Right lobe of liver (tissue), 6 donors: Measurements from ENCODE around the gene SLC20A1. TPM values are rescaled to one million over a fixed set of nuclear protein-coding genes. Genes with fewer than 3 reads are reported as not detected.

Source experiments
- ATAC-seq, 4 donors: fragments of 200-7000 bp; cut with Tn5 transposase; one replicate each; pipeline ENCODE4 v1.9.1; 2020; ENCODE audit warnings: mild to moderate bottlenecking in 4 of 4, moderate library complexity in 4 of 4
- DNase-seq, 3 donors: peaks; one replicate each; pipeline ENCODE4 v3.0.0-alpha.2; 2020
- H3K27ac ChIP-seq, 3 donors: fragments of 200-600 bp; one replicate each; pipeline ENCODE4 v1.8.0; 2022
- H3K27me3 ChIP-seq, 2 donors: fragments of 200-600 bp; one replicate each; pipeline ENCODE4 v1.8.0; 2022
- H3K36me3 ChIP-seq, 4 donors: fragments of 200-600 bp; sonication (generic) in 1 of 4; one replicate each; pipeline versions ENCODE4 v1.5.1 to v1.8.0; 2017 to 2022; ENCODE audit warnings: control low read depth in 1 of 4
- H3K4me1 ChIP-seq, 4 donors: fragments of 200-600 bp; sonication (generic) in 1 of 4; one replicate each; pipeline versions ENCODE4 v1.5.1 to v1.8.0; 2017 to 2022; ENCODE audit warnings: control low read depth in 1 of 4
- H3K4me3 ChIP-seq, 3 donors: fragments of 200-600 bp; one replicate each; pipeline ENCODE4 v1.8.0; 2022
- H3K9me3 ChIP-seq, 4 donors: fragments of 200-600 bp; sonication (generic) in 1 of 4; one replicate each; pipeline versions ENCODE4 v1.5.1 to v1.8.0; 2017 to 2022; ENCODE audit warnings: control low read depth in 1 of 4
- POLR2A ChIP-seq: fragments of 450-650 bp; IDR thresholded peaks from one replicate; pipeline ENCODE4 v1.6.1; 2017; ENCODE audit warnings: antibody characterized with exemption, mild to moderate bottlenecking
- WGBS: methylation state at CpG from one replicate; pipeline ENCODE4 v1.1.6; 2018; ENCODE audit warnings: low coverage, low lambda C conversion rate; ENCODE audit not compliant: insufficient coverage; ENCODE audit errors: missing lambda C conversion rate; 5-methylcytosine and 5-hydroxymethylcytosine counted together
- intact Hi-C, 2 donors: fragments of 100-400 bp; cut with DNase I; formaldehyde crosslinking; loops; one replicate each; pipeline versions ENCODE4 v1.11.2 to v1.14.1; 2022
- total RNA-seq, 6 experiments: library from RNA; depleted of rRNA in 2 of 6; stranded (reverse); fragments of >200 nt in 2 of 6; fragmentation: NEBNext Ultra II Directional in 3 of 6; extraction: Animal tissue kit (Norgen Biotek cat#: 25700) in 3 of 6; gene quantifications; one replicate each; pipeline versions ENCODE4 v1.1.0 to v1.2.4, GENCODE V29; 2016 to 2023
- TF ChIP-seq, protein P1 (sequence below), 4 donors: fragments of 200-600 bp in 3 of 4; fragments of 450-650 bp in 1 of 4; IDR thresholded peaks; one replicate each; pipeline versions ENCODE4 v1.5.1 to v1.8.0; 2016 to 2022; ENCODE audit warnings: antibody characterized with exemption in 4 of 4, mild to moderate bottlenecking in 2 of 4
- donor health status: DM: no; HTN: yes; CAD: no.
- donor health status: DM: no; HTN: no; CAD: no.
- donor health status: DM: no; HTN: no; CAD: no.
- donor health status: DM: no; HTN: yes; CAD: no.
- donor health status: DM: no; HTN: yes; CAD: no.

SLC20A1 gene
- total RNA-seq, 6 experiments from 2014 or later = 14.3 to 103 (median 26.8) TPM

DNA sequence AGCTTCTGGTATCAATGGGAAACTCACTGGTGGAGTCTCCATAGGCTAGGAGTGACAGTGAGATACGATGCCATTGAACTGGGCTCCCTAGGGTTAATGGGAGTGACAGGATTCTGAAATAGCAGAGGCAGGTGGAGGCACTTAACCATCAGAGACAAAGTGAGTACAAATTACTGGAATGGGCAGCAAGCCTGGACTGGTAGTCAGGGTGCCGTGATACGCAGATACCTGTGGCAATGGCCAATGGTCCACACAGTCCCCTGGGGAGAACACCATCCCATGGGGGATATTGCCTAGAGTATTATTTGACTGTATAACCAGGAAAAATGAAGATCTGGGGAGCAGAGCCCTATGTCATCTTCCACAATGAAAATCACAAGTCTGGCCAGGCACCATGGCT is 44.0 kb upstream of the SLC20A1 start:
- Histone ChIP-seq H3K9me3 (no peaks in the 10 kb centered on the region), H3K27ac (no peak overlapping the region), H3K4me3 (no peak overlapping the region), H3K27me3 (no peaks in the 10 kb centered on the region), H3K36me3 (no peaks in the 10 kb centered on the region), H3K4me1 (peaks cover 0 to 17% (median 4%) of the 10 kb centered on the region in 4 donors)
- intact Hi-C loops = no loop called here
- TF ChIP-seq, protein P1, sequence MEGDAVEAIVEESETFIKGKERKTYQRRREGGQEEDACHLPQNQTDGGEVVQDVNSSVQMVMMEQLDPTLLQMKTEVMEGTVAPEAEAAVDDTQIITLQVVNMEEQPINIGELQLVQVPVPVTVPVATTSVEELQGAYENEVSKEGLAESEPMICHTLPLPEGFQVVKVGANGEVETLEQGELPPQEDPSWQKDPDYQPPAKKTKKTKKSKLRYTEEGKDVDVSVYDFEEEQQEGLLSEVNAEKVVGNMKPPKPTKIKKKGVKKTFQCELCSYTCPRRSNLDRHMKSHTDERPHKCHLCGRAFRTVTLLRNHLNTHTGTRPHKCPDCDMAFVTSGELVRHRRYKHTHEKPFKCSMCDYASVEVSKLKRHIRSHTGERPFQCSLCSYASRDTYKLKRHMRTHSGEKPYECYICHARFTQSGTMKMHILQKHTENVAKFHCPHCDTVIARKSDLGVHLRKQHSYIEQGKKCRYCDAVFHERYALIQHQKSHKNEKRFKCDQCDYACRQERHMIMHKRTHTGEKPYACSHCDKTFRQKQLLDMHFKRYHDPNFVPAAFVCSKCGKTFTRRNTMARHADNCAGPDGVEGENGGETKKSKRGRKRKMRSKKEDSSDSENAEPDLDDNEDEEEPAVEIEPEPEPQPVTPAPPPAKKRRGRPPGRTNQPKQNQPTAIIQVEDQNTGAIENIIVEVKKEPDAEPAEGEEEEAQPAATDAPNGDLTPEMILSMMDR (IDR thresholded peaks at IDR 0.05) = no peak
- no peak for TF ChIP-seq POLR2A
- ATAC-seq (no peak), DNase-seq (no peak)
- 92% methylated on average over 1 of the region's 3 CpGs for WGBS

DNA sequence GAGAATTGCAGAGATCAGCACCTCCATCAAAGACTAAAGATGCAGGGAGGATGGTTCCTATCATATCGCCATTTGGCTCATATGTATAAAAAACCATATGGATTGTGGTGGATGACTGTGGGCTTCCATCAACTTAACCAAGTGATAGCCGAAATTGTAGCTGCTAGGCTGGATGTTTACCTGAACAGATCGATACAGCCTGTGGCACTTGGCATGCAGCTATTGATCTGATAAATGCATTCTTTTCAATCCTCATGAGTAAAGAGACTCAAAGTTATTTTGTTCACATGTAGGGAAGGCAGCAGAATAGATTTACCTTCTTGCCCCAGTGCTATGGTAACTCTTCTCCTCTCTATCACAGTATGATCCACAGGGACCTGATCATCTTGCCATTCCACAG is 42.8 kb upstream of the SLC20A1 start:
- Histone ChIP-seq H3K4me3 (no peak overlapping the region), H3K27ac (no peak overlapping the region), H3K27me3 (no peaks in the 10 kb centered on the region), H3K4me1 (peaks cover 0 to 22% (median 4%) of the 10 kb centered on the region in 4 donors), H3K36me3 (no peaks in the 10 kb centered on the region), H3K9me3 (no peaks in the 10 kb centered on the region)
- WGBS = 66% methylated on average over 3 of the region's 3 CpGs
- no peak for TF ChIP-seq POLR2A
- TF ChIP-seq, protein P1 (IDR thresholded peaks at IDR 0.05) = no peak
- intact Hi-C loops = no loop called here
- DNase-seq (peak in 1 of 3 donors; percentile 14), ATAC-seq (peak; percentile 9 to 44 (median 18))

GRCh38 chr2:112603731-112604130 is 42.0 kb upstream of the SLC20A1 start:
- Histone ChIP-seq H3K4me3 (no peak overlapping the region), H3K9me3 (no peaks in the 10 kb centered on the region), H3K4me1 (peaks cover 0 to 23% (median 4%) of the 10 kb centered on the region in 4 donors), H3K27ac (no peak overlapping the region), H3K27me3 (no peaks in the 10 kb centered on the region), H3K36me3 (no peaks in the 10 kb centered on the region)
- WGBS = 61% methylated on average over 2 of the region's 2 CpGs
- intact Hi-C loops = no loop called here
- no peak for ATAC-seq
- peak in 1 of 3 donors; percentile 11 for DNase-seq
- no peak for TF ChIP-seq POLR2A
- TF ChIP-seq, protein P1 (IDR thresholded peaks at IDR 0.05) = no peak

DNA sequence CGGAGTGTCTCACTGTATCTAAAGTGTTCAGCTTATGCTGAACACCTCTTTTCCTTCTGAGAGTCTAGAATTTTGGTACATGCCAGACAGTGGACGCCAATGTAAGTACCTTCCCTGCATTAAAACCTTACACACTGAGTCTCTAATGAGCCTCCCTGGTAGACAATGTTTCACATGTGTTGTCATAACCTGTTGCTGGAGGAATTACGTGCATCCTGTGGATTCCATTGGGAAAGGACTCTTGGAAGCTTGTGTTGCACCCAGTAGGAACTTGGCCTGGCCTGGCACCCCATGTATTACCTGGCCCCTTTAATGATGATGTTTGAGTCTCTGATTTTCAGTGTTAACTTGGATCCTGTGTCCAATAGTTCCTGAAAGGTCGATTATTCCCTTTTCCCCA is 40.8 kb upstream of the SLC20A1 start:
- Histone ChIP-seq H3K27ac (no peak overlapping the region), H3K36me3 (no peaks in the 10 kb centered on the region), H3K9me3 (no peaks in the 10 kb centered on the region), H3K27me3 (no peaks in the 10 kb centered on the region), H3K4me3 (no peak overlapping the region), H3K4me1 (peaks cover 0 to 23% (median 4%) of the 10 kb centered on the region in 4 donors)
- ATAC-seq (no peak), DNase-seq (peak in 1 of 3 donors; percentile 4)
- TF ChIP-seq, protein P1 (IDR thresholded peaks at IDR 0.05) = no peak
- TF ChIP-seq POLR2A = no peak
- 72% methylated on average over 3 of the region's 4 CpGs for WGBS
- intact Hi-C loops = no loop called here

GRCh38 chr2:112605926-112606325 is 39.8 kb upstream of the SLC20A1 start:
- whole genome bisulfite sequencing = 84% methylated on average over 4 of the region's 5 CpGs
- no peak for ATAC-seq

More at GRCh38 chr2:112605926-112606325, 39.8 kb upstream of the SLC20A1 start:
- peak in 1 of 3 donors; percentile 28 for DNase-seq
- Histone ChIP-seq H3K36me3 (no peaks in the 10 kb centered on the region), H3K4me3 (no peak overlapping the region), H3K27ac (no peak overlapping the region), H3K9me3 (no peaks in the 10 kb centered on the region), H3K27me3 (no peaks in the 10 kb centered on the region), H3K4me1 (peaks cover 0 to 23% (median 4%) of the 10 kb centered on the region in 4 donors)
- TF ChIP-seq, protein P1 (IDR thresholded peaks at IDR 0.05) = no peak
- no peak for TF ChIP-seq POLR2A
- intact Hi-C loops = no loop called here
